H7 (cell line): ENCODE data around the gene USP7. TPM values are rescaled to one million over a fixed set of nuclear protein-coding genes. Genes with fewer than 3 reads are reported as not detected.

Source experiments
- DNase-seq: peaks from one replicate; pipeline ENCODE4 v3.0.0; 2012
- H3K27me3 ChIP-seq: 2 replicates; pipeline ENCODE4 v1.6.0; 2011; ENCODE audit warnings: mild to moderate bottlenecking, low read length; ENCODE audit not compliant: control insufficient read depth, insufficient read depth
- H3K36me3 ChIP-seq: replicated peaks from 2 replicates; pipeline ENCODE4 v1.5.1; 2011; ENCODE audit warnings: low read length; ENCODE audit not compliant: control insufficient read depth, insufficient read depth
- H3K4me3 ChIP-seq: 2 replicates; pipeline ENCODE4 v1.5.1; 2011; ENCODE audit warnings: low read depth, mild to moderate bottlenecking, control low read depth, low read length, moderate library complexity; ENCODE audit not compliant: insufficient read depth
- total RNA-seq: library from RNA; depleted of rRNA; stranded (reverse); fragments of >200 nt; shearing (Covaris generic); gene quantifications from 2 replicates; pipeline ENCODE4 v1.2.3, GENCODE V29; 2014

The USP7 gene
- total RNA-seq, 1 experiment from 2014 or later: 63.6 TPM

- H3K4me3 ChIP-seq: no peak overlapping the region
Measured at GRCh38 chr16:8951447-8952280, 12.0 kb downstream of the USP7 start.

GRCh38 chr16:8950580-8951077 lies 13.1 kb downstream of the USP7 start:
- Histone ChIP-seq H3K36me3 (no peaks in the 10 kb centered on the region), H3K27me3 (no peaks in the 10 kb centered on the region), H3K4me3 (no peak overlapping the region)
- no peak for DNase-seq

More at GRCh38 chr16:8951447-8952280, 12.0 kb downstream of the USP7 start:
- H3K36me3 ChIP-seq: no peaks in the 10 kb centered on the region
- DNase-seq: no peak
- H3K27me3 ChIP-seq: no peaks in the 10 kb centered on the region

GRCh38 chr16:8949536-8950418 lies 13.9 kb downstream of the USP7 start:
- Histone ChIP-seq H3K4me3 (no peak overlapping the region), H3K36me3 (no peaks in the 10 kb centered on the region), H3K27me3 (no peaks in the 10 kb centered on the region)
- no peak for DNase-seq

- DNase-seq: no peak
- H3K4me3 ChIP-seq: no peak overlapping the region
- H3K36me3 ChIP-seq: no peaks in the 10 kb centered on the region
- H3K27me3 ChIP-seq: no peaks in the 10 kb centered on the region
Measured at GRCh38 chr16:8948831-8949230, 14.9 kb downstream of the USP7 start.

GRCh38 chr16:8948069-8948593 lies 15.6 kb downstream of the USP7 start:
- no peaks in the 10 kb centered on the region for H3K27me3 ChIP-seq
- no peak overlapping the region for H3K4me3 ChIP-seq
- no peak for DNase-seq
- no peaks in the 10 kb centered on the region for H3K36me3 ChIP-seq

GRCh38 chr16:8946544-8946943 lies 17.2 kb downstream of the USP7 start:
- no peak overlapping the region for H3K4me3 ChIP-seq
- no peaks in the 10 kb centered on the region for H3K36me3 ChIP-seq
- H3K27me3 ChIP-seq: no peaks in the 10 kb centered on the region
- DNase-seq: no peak

GRCh38 chr16:8945626-8946296 lies 17.9 kb downstream of the USP7 start:
- Histone ChIP-seq H3K27me3 (no peaks in the 10 kb centered on the region), H3K36me3 (no peaks in the 10 kb centered on the region), H3K4me3 (no peak overlapping the region)
- no peak for DNase-seq

- H3K36me3 ChIP-seq: no peaks in the 10 kb centered on the region
- H3K27me3 ChIP-seq: no peaks in the 10 kb centered on the region
- H3K4me3 ChIP-seq: no peak overlapping the region
- no peak for DNase-seq
Measured at GRCh38 chr16:8943966-8944759, 19.5 kb downstream of the USP7 start.

GRCh38 chr16:8943001-8943763 lies 20.5 kb downstream of the USP7 start:
- H3K27me3 ChIP-seq: no peaks in the 10 kb centered on the region
- no peak overlapping the region for H3K4me3 ChIP-seq
- H3K36me3 ChIP-seq: no peaks in the 10 kb centered on the region
- no peak for DNase-seq

- H3K27me3 ChIP-seq: no peaks in the 10 kb centered on the region
- H3K36me3 ChIP-seq: no peaks in the 10 kb centered on the region
- no peak for DNase-seq
- no peak overlapping the region for H3K4me3 ChIP-seq
Measured at GRCh38 chr16:8941718-8942344, 21.9 kb downstream of the USP7 start.

- no peaks in the 10 kb centered on the region for H3K27me3 ChIP-seq
- DNase-seq: no peak
Measured at GRCh38 chr16:8937803-8938202, 25.9 kb downstream of the USP7 start.

GRCh38 chr16:8936421-8936820 lies 27.3 kb downstream of the USP7 start:
- peak; percentile 81 for DNase-seq
- Histone ChIP-seq H3K36me3 (no peaks in the 10 kb centered on the region), H3K27me3 (no peaks in the 10 kb centered on the region), H3K4me3 (no peak overlapping the region)

More at GRCh38 chr16:8937803-8938202, 25.9 kb downstream of the USP7 start:
- Histone ChIP-seq H3K4me3 (no peak overlapping the region), H3K36me3 (no peaks in the 10 kb centered on the region)

- H3K4me3 ChIP-seq: no peak overlapping the region
- no peaks in the 10 kb centered on the region for H3K27me3 ChIP-seq
- H3K36me3 ChIP-seq: no peaks in the 10 kb centered on the region
- peak; percentile 65 for DNase-seq
Measured at GRCh38 chr16:8935989-8936388, 27.7 kb downstream of the USP7 start.
